Spleen (tissue), 11 donors: ENCODE data around the gene LMX1A. TPM values are rescaled to one million over a fixed set of nuclear protein-coding genes. Genes with fewer than 3 reads are reported as not detected.

Source experiments
- DNase-seq: peaks from one replicate; pipeline ENCODE4 v3.0.0-alpha.2; 2020
- H3K27ac ChIP-seq, 8 donors: fragments of 200-600 bp; sonication (generic) in 7 of 8; 1 replicate in 4 of 8; 2 replicates in 4 of 8; pipeline versions ENCODE4 v1.5.0 to v1.8.0; 2016 to 2021; ENCODE audit warnings: inconsistent platforms in 4 of 8, mild to moderate bottlenecking in 4 of 8, moderate library complexity in 1 of 8
- H3K27me3 ChIP-seq, 7 donors: fragments of 200-600 bp; sonication (generic) in 6 of 7; replicated peaks in 1 of 7; 1 replicate in 4 of 7; 2 replicates in 3 of 7; pipeline versions ENCODE4 v1.5.0 to v1.8.0; 2016 to 2021; ENCODE audit warnings: inconsistent platforms in 3 of 7, mild to moderate bottlenecking in 1 of 7
- H3K36me3 ChIP-seq, 6 donors: fragments of 200-600 bp; sonication (generic) in 5 of 6; 1 replicate in 4 of 6; 2 replicates in 2 of 6; pipeline versions ENCODE4 v1.5.0 to v1.8.0; 2016 to 2021; ENCODE audit warnings: inconsistent platforms in 2 of 6
- H3K4me1 ChIP-seq, 6 donors: fragments of 200-600 bp; sonication (generic) in 5 of 6; 1 replicate in 3 of 6; 2 replicates in 3 of 6; pipeline versions ENCODE4 v1.5.0 to v1.8.0; 2016 to 2021; ENCODE audit warnings: inconsistent platforms in 3 of 6
- H3K4me3 ChIP-seq, 8 donors: fragments of 200-600 bp; sonication (generic) in 7 of 8; 1 replicate in 4 of 8; 2 replicates in 4 of 8; pipeline versions ENCODE4 v1.5.0 to v1.8.0; 2016 to 2021; ENCODE audit warnings: inconsistent platforms in 4 of 8, mild to moderate bottlenecking in 4 of 8, moderate library complexity in 2 of 8
- H3K9me3 ChIP-seq, 8 donors: fragments of 200-600 bp; sonication (generic) in 7 of 8; 1 replicate in 4 of 8; 2 replicates in 4 of 8; pipeline versions ENCODE4 v1.5.0 to v1.8.0; 2016 to 2021; ENCODE audit warnings: inconsistent platforms in 4 of 8
- CTCF ChIP-seq, 11 experiments: fragments of 200-600 bp in 7 of 11; fragments of 450-650 bp in 4 of 11; sonication (generic) in 4 of 11; IDR thresholded peaks in 8 of 11; conservative IDR thresholded peaks in 3 of 11; 1 replicate in 7 of 11; 2 replicates in 4 of 11; pipeline versions ENCODE4 v1.4.0 to v1.8.0; 2016 to 2021; ENCODE audit warnings: antibody characterized with exemption in 11 of 11, inconsistent platforms in 4 of 11, mild to moderate bottlenecking in 1 of 11
- POLR2A ChIP-seq, 3 donors: fragments of 450-650 bp; IDR thresholded peaks; one replicate each; pipeline ENCODE4 v1.5.1; 2017; ENCODE audit warnings: antibody characterized with exemption in 3 of 3, mild to moderate bottlenecking in 1 of 3
- POLR2AphosphoS5 ChIP-seq, 3 donors: sonication (generic); formaldehyde crosslinking; IDR thresholded peaks; one replicate each; pipeline ENCODE4 v1.5.1; 2017; ENCODE audit warnings: antibody characterized with exemption in 3 of 3
- WGBS, 5 donors: extraction: QIAGEN DNeasy Blood & Tissue Kit in 3 of 5; methylation state at CpG; one replicate each; pipeline versions ENCODE4 v1.1.5 to v1.1.7; 2013 to 2018; 5-methylcytosine and 5-hydroxymethylcytosine counted together
- intact Hi-C: fragments of 100-400 bp; cut with DNase I; formaldehyde crosslinking; loops from one replicate; pipeline ENCODE4 v1.15.0; 2023; ENCODE audit warnings: low total_unique reads
- polyA plus RNA-seq, 3 donors: library from polyadenylated mRNA; stranded (reverse); fragments of 200-250 nt; gene quantifications; one replicate each; pipeline ENCODE4 v1.2.1, GENCODE V29; 2013
- total RNA-seq, 7 donors: library from RNA; depleted of rRNA in 3 of 7; stranded (reverse); fragments of >200 nt in 3 of 7; fragmentation: NEBNext Ultra II Directional in 4 of 7; extraction: Animal tissue kit (Norgen Biotek cat#: 25700) in 4 of 7; gene quantifications; one replicate each; pipeline versions ENCODE4 v1.1.0 to v1.2.1, GENCODE V29; 2016 to 2021
- donor health status: healthy with polysubstance abuse.
- donor health status: DM: no; HTN: no; CAD: no; lungs with moderate emphysema.
- donor health status: DM: no; HTN: no; CAD: no.
- donor health status: Bipolar disorder and iron deficiency.
- donor health status: healthy.
- donor health status: DM: no; HTN: no; CAD: no.
- donor health status: DM: yes; HTN: yes; CAD: no.

Gene LMX1A
- total and polyA plus RNA-seq, 10 donors: not detected

DNA sequence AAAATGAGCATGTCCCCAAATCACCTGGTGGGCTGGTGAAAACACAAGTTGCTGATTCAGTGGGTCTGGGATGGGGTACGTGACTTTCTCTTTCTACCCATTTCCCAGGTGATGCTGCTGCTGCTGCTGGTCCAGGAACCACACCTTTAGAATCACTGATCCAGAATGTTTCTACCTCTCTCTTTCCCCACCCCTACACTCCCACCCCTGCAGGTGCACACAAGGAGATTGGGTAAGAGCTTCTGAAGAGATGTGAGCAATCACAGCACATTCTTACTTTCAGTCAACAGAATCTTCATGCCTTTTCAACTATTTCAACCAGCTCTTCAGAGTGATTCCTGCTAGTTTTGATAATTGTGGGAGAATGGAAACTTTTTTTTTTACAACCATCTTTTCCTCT, 130.9 kb downstream of the LMX1A start:
- Histone ChIP-seq H3K4me1 (no peaks in the 10 kb centered on the region), H3K4me3 (no peak overlapping the region), H3K27me3 (peaks cover 0 to 3% (median 0%) of the 10 kb centered on the region in 7 donors), H3K27ac (no peak overlapping the region), H3K36me3 (no peaks in the 10 kb centered on the region), H3K9me3 (no peaks in the 10 kb centered on the region)
- TF ChIP-seq POLR2A (IDR thresholded peaks at IDR 0.05): no peak
- no peak for TF ChIP-seq POLR2AphosphoS5 (IDR thresholded peaks at IDR 0.05)
- TF ChIP-seq CTCF (IDR thresholded peaks at IDR 0.05 in 8 of 11, conservative IDR thresholded peaks at IDR 0.05 in 3 of 11): no peak
- WGBS, 5 donors: 75 to 91% (median 81%) methylated on average over 1 of the region's 1 CpG
- no peak for DNase-seq
- intact Hi-C loops: no loop called here

GRCh38 chr1:165225062-165225461, 131.5 kb downstream of the LMX1A start:
- no peak overlapping the region for H3K4me3 ChIP-seq
- WGBS, 5 donors: 72 to 87% (median 82%) methylated on average over 3 of the region's 3 CpGs
- no peaks in the 10 kb centered on the region for H3K9me3 ChIP-seq
- no peaks in the 10 kb centered on the region for H3K27me3 ChIP-seq
- H3K4me1 ChIP-seq: no peaks in the 10 kb centered on the region
- no peak for DNase-seq
- no peaks in the 10 kb centered on the region for H3K36me3 ChIP-seq
- intact Hi-C loops: no loop called here
- TF ChIP-seq POLR2AphosphoS5 (IDR thresholded peaks at IDR 0.05): no peak
- no peak for TF ChIP-seq POLR2A (IDR thresholded peaks at IDR 0.05)
- no peak for TF ChIP-seq CTCF (IDR thresholded peaks at IDR 0.05 in 8 of 11, conservative IDR thresholded peaks at IDR 0.05 in 3 of 11)
- no peak overlapping the region for H3K27ac ChIP-seq

DNA sequence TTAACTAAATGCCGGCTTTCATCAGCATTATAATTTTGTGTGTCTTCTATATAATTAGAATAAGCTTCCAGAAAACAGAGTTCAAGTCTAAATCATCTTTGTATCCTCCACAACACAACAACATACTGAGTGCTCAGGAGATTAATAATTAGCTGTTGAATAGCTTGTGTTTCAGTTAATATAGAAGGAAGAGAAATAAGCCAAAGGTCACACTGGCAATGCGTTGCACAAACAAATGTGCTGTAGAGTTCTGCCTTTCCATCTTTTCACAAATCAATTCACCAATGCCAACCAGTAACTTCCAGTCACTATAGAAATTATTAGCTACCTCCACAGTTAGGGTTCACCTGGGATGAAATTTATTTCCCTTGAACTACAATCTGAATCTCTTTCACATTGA, 132.0 kb downstream of the LMX1A start:
- Histone ChIP-seq H3K4me3 (no peak overlapping the region), H3K4me1 (no peaks in the 10 kb centered on the region), H3K9me3 (no peaks in the 10 kb centered on the region), H3K27me3 (no peaks in the 10 kb centered on the region), H3K27ac (no peak overlapping the region), H3K36me3 (no peaks in the 10 kb centered on the region)
- DNase-seq: no peak
- TF ChIP-seq POLR2A (IDR thresholded peaks at IDR 0.05): no peak
- no peak for TF ChIP-seq CTCF (IDR thresholded peaks at IDR 0.05 in 8 of 11, conservative IDR thresholded peaks at IDR 0.05 in 3 of 11)
- TF ChIP-seq POLR2AphosphoS5 (IDR thresholded peaks at IDR 0.05): no peak
- intact Hi-C loops: no loop called here
- 86 to 96% (median 90%) methylated on average over 2 of the region's 2 CpGs for WGBS, 5 donors

GRCh38 chr1:165222580-165222979, 133.9 kb downstream of the LMX1A start:
- DNase-seq: no peak
- Histone ChIP-seq H3K36me3 (no peaks in the 10 kb centered on the region), H3K27ac (no peak overlapping the region), H3K27me3 (peaks cover 0 to 14% (median 0%) of the 10 kb centered on the region in 7 donors), H3K4me3 (no peak overlapping the region), H3K4me1 (no peaks in the 10 kb centered on the region), H3K9me3 (no peaks in the 10 kb centered on the region)
- no peak for TF ChIP-seq POLR2A (IDR thresholded peaks at IDR 0.05)
- TF ChIP-seq CTCF (IDR thresholded peaks at IDR 0.05 in 8 of 11, conservative IDR thresholded peaks at IDR 0.05 in 3 of 11): no peak
- intact Hi-C loops: no loop called here
- WGBS, 5 donors: 75 to 82% (median 80%) methylated on average over 5 of the region's 5 CpGs
